HG03439 (cell line): ENCODE data around the gene MMUT.
"Not testable (repeated sequence)": the region's sequence is repeated elsewhere in the genome, so short reads cannot be mapped to it uniquely, and the experiment has no call there.

ENCODE experiments used
- ATAC-seq: cut with Tn5 transposase; IDR thresholded peaks from one replicate; pipeline ENCODE4 v1.9.1; 2021; ENCODE audit warnings: mild to moderate bottlenecking, moderate library complexity; ENCODE audit not compliant: unreplicated experiment

The MMUT gene

DNA sequence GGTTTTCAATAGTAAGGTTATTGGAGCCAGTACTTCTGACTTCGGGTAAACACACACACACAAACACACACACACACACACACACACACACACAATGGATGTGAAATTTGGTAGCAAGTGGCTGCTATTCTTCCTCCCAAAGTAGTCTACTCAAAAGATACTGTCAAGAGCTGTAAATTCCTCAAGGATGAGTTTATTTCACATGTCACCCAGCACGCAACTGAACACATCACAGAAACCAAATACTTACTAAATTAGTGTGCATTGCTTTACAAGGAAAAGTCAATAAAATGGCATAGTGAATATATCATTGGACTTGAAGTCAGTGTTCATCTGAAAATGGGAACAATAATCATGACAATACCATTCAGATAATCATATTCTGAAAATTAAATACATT, 32.9 kb downstream of the MMUT start:
- ATAC-seq: no peak

DNA sequence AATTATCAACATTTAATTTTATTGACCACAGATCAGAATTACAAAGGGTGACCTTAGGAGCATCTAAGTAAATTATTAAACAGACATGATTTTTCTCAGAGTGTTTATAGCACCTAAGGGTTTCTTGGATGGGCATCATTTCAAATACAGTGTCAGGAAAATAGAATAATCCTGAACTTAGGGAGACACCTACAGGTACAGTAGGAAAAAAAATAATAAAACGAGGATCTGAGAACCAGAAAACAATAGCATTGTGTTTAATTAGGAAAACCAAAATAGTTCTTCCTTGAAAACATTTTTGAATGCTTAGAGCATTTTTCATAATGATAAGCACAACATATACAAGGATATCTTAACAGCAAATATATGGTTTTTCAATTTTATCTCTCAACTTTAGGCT, 39.2 kb downstream of the MMUT start:
- ATAC-seq: no peak

DNA sequence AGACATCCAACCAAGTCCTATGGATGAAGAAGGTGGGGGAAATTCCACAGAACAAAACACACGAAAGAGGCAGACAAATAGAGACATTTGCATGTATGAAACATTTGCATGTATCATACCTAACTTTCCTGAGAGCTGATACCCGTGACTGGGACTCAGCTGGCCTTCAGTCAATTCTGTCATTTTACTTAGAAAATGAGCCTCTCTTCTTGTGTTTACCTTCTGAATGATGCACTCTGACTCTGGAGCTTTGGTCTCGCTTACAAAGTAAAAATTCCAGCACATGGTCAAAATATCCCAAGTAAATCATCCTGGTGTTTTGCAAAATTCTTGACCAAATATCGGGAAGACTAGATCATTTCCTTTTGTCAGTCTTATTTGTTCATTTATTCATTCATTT, 46.9 kb downstream of the MMUT start:
- ATAC-seq: no peak

DNA sequence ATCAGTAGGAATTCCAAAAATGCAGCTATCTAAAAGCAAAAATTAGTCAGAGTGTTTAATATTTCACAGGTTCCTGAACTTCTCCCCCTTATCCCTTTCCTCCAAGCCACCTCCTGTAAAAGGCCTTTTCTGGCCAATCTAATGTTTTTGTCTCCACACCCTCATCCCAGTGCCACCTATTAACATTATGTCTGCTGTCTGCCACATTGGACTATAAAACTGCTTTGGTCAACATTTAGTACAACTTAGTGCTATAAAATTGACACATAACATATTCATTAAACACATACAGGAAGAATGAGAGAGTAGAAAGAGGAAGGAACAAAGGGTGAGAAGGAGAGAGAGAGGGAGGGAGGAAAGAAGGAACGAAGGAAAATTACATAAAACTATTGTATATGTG, 47.7 kb downstream of the MMUT start:
- no peak for ATAC-seq

DNA sequence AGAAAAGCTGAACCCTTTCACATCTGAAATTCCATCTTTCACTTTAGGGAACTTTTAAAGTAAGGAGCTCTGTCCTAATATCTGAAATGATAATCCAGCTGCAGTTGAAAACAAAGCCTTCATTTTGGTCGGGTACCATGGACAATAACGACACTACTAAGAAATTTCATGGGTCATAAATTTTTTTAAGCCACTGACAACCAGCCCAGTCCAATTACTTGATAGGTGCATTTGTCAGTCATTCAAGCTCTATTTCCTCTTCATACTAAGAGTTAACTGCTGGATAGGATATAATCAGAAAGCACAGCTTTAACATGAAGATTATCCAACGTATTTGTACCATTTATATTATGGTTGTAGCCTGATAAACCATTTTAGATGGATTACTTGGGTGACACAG, 52.5 kb downstream of the MMUT start:
- ATAC-seq: no peak

DNA sequence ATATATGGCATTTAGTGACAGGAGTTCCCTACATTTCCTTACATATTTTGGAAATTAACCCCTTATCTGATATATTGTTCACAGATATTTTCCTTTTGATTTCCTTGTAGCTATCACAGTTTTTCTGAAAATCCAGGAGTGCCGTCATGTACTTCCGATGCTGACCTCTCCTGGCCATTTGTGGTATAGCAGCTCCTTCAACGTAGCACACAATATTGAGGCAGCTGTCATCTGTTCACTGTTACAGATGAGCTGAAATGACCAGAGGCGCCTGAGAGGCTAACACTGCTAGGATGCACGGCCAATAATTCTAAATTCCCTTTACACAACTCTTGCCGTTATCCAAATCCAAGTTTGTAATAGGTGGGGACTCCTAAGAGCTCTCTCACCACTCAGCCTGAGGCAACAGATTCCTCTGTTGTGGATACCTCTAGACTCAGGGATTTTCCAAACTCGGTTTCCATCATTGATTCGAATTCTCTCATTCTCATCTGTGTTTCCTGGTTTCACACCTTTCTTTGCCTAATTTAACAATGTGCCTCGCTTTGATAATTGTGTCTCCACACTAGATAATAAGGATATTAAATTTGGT, 53.0 kb downstream of the MMUT start:
- ATAC-seq: peak; percentile 93

DNA sequence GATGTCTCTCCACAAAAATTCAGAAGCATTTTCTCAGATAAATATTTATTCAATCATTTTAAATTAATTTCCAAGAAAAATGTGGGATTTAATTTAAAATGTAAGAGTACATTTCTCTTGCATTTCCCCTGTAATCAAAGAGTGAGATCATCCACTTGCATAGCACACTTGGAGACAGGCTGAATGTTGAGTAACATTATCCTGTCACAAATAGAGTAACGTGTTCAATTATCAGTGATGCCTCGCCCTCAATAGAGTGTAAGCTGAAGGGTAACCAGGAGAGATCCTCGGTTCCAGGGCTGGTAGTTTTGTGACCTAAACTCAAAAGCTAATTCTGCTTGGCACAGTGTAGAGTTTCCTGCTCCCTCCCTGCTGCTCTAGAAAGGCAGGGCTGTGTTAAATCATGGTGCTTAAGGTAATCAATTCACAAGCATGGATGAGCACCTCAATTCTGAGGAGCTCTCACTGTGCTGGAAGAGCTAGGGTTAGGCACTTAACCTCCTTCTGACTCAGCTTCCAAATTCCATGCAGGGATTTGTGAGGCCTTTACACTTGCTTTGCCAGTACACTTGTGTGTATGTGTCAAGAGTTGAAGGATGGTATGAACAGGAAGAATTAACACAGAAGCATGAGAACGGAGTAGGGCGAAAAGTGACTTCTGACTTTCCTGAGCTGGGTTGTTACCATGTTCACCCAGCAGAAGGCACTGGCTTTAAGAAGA, 56.6 kb downstream of the MMUT start:
- ATAC-seq: no peak

DNA sequence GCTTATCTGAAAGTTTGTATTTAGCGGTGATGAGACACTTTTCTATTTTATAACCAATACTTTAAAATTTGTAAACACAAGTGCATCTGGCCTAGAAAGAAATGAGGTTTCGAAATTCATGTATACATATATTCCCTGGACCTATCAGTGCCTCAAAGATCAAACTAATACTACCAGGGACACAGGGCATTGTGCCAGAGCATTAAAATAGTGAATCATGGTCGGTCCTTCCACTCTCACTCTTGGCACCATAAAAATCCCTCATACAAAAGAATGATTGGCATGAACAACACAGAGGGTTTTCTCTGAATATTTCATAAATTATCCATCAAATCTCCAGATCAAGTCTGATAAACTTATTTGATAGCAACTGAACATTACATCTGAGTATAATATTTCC, 62.0 kb downstream of the MMUT start:
- no peak for ATAC-seq

DNA sequence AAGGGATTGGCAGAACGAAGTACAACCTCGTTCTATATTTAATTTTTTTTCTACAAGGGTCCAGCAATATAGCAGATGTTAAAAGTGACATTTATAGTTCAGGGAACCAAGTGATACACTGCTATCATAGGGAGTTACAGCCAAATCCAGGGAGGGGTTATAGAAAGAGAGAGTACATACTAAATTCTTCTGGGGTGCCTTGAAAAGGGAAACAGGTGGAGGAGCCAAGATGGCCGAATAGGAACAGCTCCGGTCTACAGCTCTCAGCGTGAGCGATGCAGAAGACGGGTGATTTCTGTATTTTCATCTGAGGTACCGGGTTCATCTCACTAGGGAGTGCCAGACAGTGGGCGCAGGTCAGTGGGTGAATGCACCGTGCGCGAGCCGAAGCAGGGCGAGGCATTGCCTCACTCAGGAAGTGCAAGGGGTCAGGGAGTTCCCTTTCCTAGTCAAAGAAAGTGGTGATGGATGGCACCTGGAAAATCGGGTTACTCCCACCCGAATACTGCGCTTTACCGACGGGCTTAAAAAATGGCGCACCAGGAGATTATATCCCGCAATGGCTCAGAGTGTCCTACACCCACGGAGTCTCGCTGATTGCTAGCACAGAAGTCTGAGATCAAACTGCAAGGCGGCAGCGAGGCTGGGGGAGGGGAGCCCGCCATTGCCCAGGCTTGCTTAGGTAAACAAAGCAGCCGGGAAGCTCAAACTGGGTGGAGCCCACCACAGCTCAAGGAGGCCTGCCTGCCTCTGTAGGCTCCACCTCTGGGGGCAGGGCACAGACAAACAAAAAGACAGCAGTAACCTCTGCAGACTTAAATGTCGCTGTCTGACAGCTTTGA, 76.2 kb downstream of the MMUT start:
- not testable (repeated sequence) for ATAC-seq

DNA sequence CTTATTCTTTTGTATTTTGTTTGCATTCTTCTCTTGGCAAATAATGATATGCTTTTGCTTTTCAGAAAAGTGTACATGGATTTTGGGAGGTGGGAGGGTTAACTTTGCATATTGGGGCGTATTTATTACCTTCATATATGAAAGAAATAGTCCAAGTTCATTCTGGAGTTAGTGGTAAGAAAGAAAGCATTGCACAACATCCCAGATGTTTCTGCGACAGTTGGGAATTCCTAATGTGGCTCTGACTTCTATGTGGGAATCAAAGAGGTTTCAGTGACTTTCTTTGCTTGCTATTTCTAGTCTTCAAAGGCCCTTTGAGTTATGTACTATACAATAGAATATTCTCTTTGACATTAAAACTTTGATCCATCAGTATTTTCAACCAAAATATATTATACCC, 78.1 kb downstream of the MMUT start:
- ATAC-seq: no peak
